Fibroblast of pulmonary artery (primary cell): ENCODE measurements around the gene TMEM131L.

Source experiments
- DNase-seq: peaks from one replicate; pipeline ENCODE4 v3.0.0-alpha.2; 2010; ENCODE audit warnings: low read depth
- H3K4me3 ChIP-seq: replicated peaks from 2 replicates; pipeline ENCODE4 v1.5.1; 2011; ENCODE audit warnings: low read depth, mild to moderate bottlenecking, control low read depth, low read length, moderate library complexity
- CTCF ChIP-seq: IDR thresholded peaks from 2 replicates; pipeline ENCODE4 v1.5.1; 2011; ENCODE audit warnings: mild to moderate bottlenecking, control low read depth, low read length, inconsistent platforms; ENCODE audit errors: missing control alignments

TMEM131L gene

GRCh38 chr4:153519687-153520086 lies 53.5 kb downstream of the TMEM131L start:
- TF ChIP-seq CTCF = no peak
- no peak for DNase-seq
- H3K4me3 ChIP-seq = no peak overlapping the region

DNA sequence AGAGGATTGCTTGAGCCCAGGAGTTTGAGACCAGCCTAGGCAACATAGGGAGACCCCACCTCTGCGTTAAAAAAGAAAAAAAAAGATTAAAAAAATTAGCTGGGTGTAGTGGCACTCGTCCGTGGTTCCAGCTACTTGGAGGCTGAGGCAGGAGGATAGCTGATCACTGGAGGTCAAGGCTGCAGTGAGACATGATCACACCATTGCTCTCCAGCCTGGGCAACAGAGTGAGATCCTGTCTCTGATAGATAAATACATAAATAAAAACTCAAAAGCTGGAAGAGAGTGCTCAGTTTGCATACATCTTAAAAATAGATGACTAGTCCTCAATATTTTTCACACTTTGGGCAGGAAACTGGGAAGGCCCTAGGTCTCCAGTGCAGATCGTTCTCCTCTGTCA lies 54.1 kb downstream of the TMEM131L start:
- DNase-seq = no peak

DNA sequence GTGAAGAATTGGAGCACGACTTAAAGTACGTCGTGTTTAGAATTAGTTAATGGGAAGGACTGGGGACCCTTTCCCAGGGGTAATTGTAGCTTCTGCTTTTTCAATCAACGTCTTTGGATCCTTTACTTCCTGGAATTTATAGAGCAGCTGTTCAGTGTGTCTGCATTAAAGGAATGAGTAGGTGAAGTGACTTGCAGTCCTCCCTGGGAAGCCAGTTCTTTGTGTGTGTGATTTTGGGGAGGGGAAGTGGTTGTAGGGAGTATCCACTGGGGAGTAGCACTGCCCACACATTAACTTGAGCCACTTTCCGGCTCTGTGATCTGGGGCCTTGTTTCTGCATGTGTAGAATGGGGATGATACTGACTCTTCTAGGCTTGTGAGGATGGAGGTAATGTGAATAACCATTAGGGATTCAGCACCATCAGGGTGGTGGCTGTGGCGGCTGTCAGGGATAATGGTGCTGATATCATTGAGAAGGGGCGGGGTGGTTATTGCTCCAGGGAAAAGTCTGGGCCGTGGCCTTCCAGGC lies 54.7 kb downstream of the TMEM131L start:
- TF ChIP-seq CTCF = no peak
- peak; percentile 26 for DNase-seq
- H3K4me3 ChIP-seq = no peak overlapping the region

More for the DNA sequence above, 54.1 kb downstream of the TMEM131L start:
- no peak for TF ChIP-seq CTCF
- H3K4me3 ChIP-seq = no peak overlapping the region

DNA sequence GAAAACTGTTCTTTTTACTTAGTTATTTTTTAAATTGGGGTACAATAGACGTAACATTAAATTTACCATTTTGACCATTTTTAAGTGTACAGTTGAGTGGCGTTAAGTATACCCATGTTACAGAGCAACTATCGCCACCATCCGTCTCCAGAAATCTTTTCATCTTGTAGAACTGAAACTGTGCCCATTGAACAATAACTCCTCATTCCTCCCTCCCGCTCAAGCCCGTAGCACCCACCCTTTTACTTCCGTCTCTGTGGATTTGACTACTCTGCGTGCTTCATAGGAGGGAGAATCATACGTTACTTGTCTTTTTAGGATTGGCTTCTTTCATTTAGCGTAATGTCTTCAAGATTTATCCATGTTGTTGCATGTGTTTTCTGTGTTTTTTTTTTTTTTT lies 55.3 kb downstream of the TMEM131L start:
- H3K4me3 ChIP-seq = no peak overlapping the region
- TF ChIP-seq CTCF = no peak
- DNase-seq = no peak

- DNase-seq = no peak
- no peak for TF ChIP-seq CTCF
- no peak overlapping the region for H3K4me3 ChIP-seq
Observed at GRCh38 chr4:153521999-153522801, 56.0 kb downstream of the TMEM131L start.

GRCh38 chr4:153522802-153523094 lies 56.6 kb downstream of the TMEM131L start:
- no peak overlapping the region for H3K4me3 ChIP-seq
- DNase-seq = no peak
- no peak for TF ChIP-seq CTCF
